K562 (cell line): Measurements from ENCODE around the gene FGF12. TPM values are rescaled to one million over a fixed set of nuclear protein-coding genes. Genes with fewer than 3 reads are reported as not detected.

Experiments used
- CBX3 ChIP-seq, 2 experiments: IDR thresholded peaks; 1 replicate in 1 of 2; 2 replicates in 1 of 2; pipeline ENCODE4 v1.6.1; 2012; ENCODE audit warnings: inconsistent platforms in 2 of 2, low read length in 2 of 2, borderline replicate concordance in 1 of 2, control low read depth in 1 of 2
- EP300 ChIP-seq: IDR thresholded peaks from 2 replicates; pipeline ENCODE4 v1.6.1; 2012; ENCODE audit warnings: low read length, improper control_type of control experiment
- JUN ChIP-seq, 2 experiments: sonication (generic) in 1 of 2; formaldehyde crosslinking in 1 of 2; IDR thresholded peaks; 2 replicates each; pipeline versions ENCODE4 v1.6.1 to v1.8.0; 2012 to 2022; ENCODE audit warnings: borderline replicate concordance in 2 of 2, mild to moderate bottlenecking in 2 of 2, improper control_type of control experiment in 1 of 2, low read depth in 1 of 2, low read length in 1 of 2, missing genetic modification reagents in 1 of 2
- NR2C2 ChIP-seq, 2 experiments: fragments of 200-800 bp in 1 of 2; sonication (Bioruptor generic) in 1 of 2; sonication (generic) in 1 of 2; formaldehyde crosslinking in 1 of 2; IDR thresholded peaks; 2 replicates each; pipeline versions ENCODE4 v1.6.1 to v1.8.0; 2016 to 2022; ENCODE audit warnings: mild to moderate bottlenecking in 1 of 2, missing compliant biosample characterization in 1 of 2, missing genetic modification characterization in 1 of 2, missing genetic modification reagents in 1 of 2
- SMARCA4 ChIP-seq: fragments of 450-650 bp; IDR thresholded peaks from 2 replicates; pipeline ENCODE4 v1.6.1; 2016
- SMARCC2 ChIP-seq: fragments of 450-650 bp; IDR thresholded peaks from 2 replicates; pipeline ENCODE4 v1.6.1; 2017; ENCODE audit warnings: antibody characterized with exemption, moderate library complexity, mild to moderate bottlenecking, low read depth
- ZKSCAN1 ChIP-seq: fragments of 150-350 bp; IDR thresholded peaks from 2 replicates; pipeline ENCODE4 v1.6.1; 2016; ENCODE audit warnings: low read depth, low read length
- ZNF274 ChIP-seq: IDR thresholded peaks from 2 replicates; pipeline ENCODE4 v1.6.1; 2011; ENCODE audit warnings: low read depth, mild to moderate bottlenecking, low read length, moderate library complexity, borderline replicate concordance
- polyA plus RNA-seq, 8 experiments: library from polyadenylated mRNA; depleted of rRNA in 4 of 8; stranded (reverse) in 5 of 8; unstranded in 3 of 8; fragments of >200 nt; fragmentation: Nextera tagmentation in 2 of 8; fragmentation: Illumina TruSeq in 1 of 8; extraction: Ambion mirVana in 2 of 8; extraction: Trizol in 1 of 8; gene quantifications; 2 replicates each; pipeline versions ENCODE4 v1.2.1 to v1.2.3, GENCODE V29; 2011 to 2014; ENCODE audit warnings: inconsistent platforms in 1 of 8, missing spikeins in 1 of 8
- total RNA-seq, 7 experiments: library from RNA; depleted of rRNA in 6 of 7; stranded (reverse); fragments of >200 nt in 6 of 7; fragmentation: Illumina TruSeq in 2 of 7; extraction: Trizol in 2 of 7; gene quantifications; 2 replicates each; pipeline versions ENCODE4 v1.2.1 to v1.2.3, GENCODE V29; 2011 to 2021; ENCODE audit warnings: low replicate concordance in 1 of 7
- TF ChIP-seq, protein P1 (sequence below): fragments of 450-650 bp; IDR thresholded peaks from 2 replicates; pipeline ENCODE4 v1.6.1; 2016; ENCODE audit warnings: mild to moderate bottlenecking, moderate library complexity

The FGF12 gene
- total and polyA plus RNA-seq, 9 of the 15 experiments (the other 6 are each of a cell fraction or from before 2014, with no cell fraction given) = not detected

DNA sequence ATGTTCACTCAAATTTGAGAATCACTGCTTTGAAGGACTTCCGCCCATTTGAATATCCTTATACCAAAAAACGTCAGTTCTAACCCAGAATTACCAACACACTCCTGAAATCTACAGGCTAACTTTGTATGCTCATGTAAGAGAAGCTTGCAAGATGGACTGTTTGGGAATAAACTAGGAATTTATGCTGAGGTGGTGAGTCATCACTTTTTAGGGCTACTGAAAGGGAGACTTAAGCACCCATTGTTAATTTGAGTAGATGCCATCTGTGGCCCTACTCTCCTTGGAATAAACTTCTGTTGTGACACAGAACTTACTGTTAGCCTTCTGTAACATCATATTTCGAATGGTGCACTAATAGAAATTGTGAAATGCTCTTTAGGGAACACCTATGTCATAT is 74.6 kb downstream of the FGF12 start (continued):
- TF ChIP-seq, protein P1, sequence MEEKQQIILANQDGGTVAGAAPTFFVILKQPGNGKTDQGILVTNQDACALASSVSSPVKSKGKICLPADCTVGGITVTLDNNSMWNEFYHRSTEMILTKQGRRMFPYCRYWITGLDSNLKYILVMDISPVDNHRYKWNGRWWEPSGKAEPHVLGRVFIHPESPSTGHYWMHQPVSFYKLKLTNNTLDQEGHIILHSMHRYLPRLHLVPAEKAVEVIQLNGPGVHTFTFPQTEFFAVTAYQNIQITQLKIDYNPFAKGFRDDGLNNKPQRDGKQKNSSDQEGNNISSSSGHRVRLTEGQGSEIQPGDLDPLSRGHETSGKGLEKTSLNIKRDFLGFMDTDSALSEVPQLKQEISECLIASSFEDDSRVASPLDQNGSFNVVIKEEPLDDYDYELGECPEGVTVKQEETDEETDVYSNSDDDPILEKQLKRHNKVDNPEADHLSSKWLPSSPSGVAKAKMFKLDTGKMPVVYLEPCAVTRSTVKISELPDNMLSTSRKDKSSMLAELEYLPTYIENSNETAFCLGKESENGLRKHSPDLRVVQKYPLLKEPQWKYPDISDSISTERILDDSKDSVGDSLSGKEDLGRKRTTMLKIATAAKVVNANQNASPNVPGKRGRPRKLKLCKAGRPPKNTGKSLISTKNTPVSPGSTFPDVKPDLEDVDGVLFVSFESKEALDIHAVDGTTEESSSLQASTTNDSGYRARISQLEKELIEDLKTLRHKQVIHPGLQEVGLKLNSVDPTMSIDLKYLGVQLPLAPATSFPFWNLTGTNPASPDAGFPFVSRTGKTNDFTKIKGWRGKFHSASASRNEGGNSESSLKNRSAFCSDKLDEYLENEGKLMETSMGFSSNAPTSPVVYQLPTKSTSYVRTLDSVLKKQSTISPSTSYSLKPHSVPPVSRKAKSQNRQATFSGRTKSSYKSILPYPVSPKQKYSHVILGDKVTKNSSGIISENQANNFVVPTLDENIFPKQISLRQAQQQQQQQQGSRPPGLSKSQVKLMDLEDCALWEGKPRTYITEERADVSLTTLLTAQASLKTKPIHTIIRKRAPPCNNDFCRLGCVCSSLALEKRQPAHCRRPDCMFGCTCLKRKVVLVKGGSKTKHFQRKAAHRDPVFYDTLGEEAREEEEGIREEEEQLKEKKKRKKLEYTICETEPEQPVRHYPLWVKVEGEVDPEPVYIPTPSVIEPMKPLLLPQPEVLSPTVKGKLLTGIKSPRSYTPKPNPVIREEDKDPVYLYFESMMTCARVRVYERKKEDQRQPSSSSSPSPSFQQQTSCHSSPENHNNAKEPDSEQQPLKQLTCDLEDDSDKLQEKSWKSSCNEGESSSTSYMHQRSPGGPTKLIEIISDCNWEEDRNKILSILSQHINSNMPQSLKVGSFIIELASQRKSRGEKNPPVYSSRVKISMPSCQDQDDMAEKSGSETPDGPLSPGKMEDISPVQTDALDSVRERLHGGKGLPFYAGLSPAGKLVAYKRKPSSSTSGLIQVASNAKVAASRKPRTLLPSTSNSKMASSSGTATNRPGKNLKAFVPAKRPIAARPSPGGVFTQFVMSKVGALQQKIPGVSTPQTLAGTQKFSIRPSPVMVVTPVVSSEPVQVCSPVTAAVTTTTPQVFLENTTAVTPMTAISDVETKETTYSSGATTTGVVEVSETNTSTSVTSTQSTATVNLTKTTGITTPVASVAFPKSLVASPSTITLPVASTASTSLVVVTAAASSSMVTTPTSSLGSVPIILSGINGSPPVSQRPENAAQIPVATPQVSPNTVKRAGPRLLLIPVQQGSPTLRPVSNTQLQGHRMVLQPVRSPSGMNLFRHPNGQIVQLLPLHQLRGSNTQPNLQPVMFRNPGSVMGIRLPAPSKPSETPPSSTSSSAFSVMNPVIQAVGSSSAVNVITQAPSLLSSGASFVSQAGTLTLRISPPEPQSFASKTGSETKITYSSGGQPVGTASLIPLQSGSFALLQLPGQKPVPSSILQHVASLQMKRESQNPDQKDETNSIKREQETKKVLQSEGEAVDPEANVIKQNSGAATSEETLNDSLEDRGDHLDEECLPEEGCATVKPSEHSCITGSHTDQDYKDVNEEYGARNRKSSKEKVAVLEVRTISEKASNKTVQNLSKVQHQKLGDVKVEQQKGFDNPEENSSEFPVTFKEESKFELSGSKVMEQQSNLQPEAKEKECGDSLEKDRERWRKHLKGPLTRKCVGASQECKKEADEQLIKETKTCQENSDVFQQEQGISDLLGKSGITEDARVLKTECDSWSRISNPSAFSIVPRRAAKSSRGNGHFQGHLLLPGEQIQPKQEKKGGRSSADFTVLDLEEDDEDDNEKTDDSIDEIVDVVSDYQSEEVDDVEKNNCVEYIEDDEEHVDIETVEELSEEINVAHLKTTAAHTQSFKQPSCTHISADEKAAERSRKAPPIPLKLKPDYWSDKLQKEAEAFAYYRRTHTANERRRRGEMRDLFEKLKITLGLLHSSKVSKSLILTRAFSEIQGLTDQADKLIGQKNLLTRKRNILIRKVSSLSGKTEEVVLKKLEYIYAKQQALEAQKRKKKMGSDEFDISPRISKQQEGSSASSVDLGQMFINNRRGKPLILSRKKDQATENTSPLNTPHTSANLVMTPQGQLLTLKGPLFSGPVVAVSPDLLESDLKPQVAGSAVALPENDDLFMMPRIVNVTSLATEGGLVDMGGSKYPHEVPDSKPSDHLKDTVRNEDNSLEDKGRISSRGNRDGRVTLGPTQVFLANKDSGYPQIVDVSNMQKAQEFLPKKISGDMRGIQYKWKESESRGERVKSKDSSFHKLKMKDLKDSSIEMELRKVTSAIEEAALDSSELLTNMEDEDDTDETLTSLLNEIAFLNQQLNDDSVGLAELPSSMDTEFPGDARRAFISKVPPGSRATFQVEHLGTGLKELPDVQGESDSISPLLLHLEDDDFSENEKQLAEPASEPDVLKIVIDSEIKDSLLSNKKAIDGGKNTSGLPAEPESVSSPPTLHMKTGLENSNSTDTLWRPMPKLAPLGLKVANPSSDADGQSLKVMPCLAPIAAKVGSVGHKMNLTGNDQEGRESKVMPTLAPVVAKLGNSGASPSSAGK = no peak
- no peak for TF ChIP-seq EP300
- TF ChIP-seq ZKSCAN1 = no peak
- TF ChIP-seq NR2C2 (CRISPR knock-in tag; IDR thresholded peaks at IDR 0.05) = no peak
- no peak for TF ChIP-seq NR2C2 (tag; IDR thresholded peaks at IDR 0.05)
- no peak for TF ChIP-seq SMARCA4
- TF ChIP-seq ZNF274 = no peak
- TF ChIP-seq CBX3 (IDR thresholded peaks at IDR 0.05; ENCODE audit: borderline replicate concordance in 1 of 2, low read length in 2 of 2) = no peak
- TF ChIP-seq SMARCC2 = no peak
- no peak for TF ChIP-seq JUN (IDR thresholded peaks at IDR 0.05; ENCODE audit: borderline replicate concordance, low read depth, low read length)
- TF ChIP-seq JUN (CRISPR knock-in tag; IDR thresholded peaks at IDR 0.05; ENCODE audit: borderline replicate concordance) = no peak
